ENCODE data around the gene GABRG3. TPM values are rescaled to one million over a fixed set of nuclear protein-coding genes. Genes with fewer than 3 reads are reported as not detected.

Gene GABRG3
- total and polyA plus RNA-seq, 7 donors, result not detected

- no peak overlapping the region for H3K27ac ChIP-seq
- ATAC-seq (no peak), DNase-seq (no peak)
- WGBS, 3 donors, result 89 to 93% (median 91%) methylated on average over 4 of the region's 4 CpGs
- no peaks in the 10 kb centered on the region for H3K36me3 ChIP-seq (ENCODE audit: insufficient read depth in 1 of 2, low read depth in 1 of 2)
- intact Hi-C loops (cut with DNase I), result no loop called here
- no peaks in the 10 kb centered on the region for H3K9me3 ChIP-seq
- H3K4me1 ChIP-seq, result no peaks in the 10 kb centered on the region
- TF ChIP-seq CTCF (IDR thresholded peaks at IDR 0.05), result no peak
- no peak overlapping the region for H3K4me3 ChIP-seq
- no peaks in the 10 kb centered on the region for H3K27me3 ChIP-seq (ENCODE audit: insufficient read depth in 3 of 3, low read length in 2 of 3)
These were observed 199.9 kb downstream of the GABRG3 start for GRCh38 chr15:27170851-27171250.

GRCh38 chr15:27172821-27173220, 201.8 kb downstream of the GABRG3 start:
- Histone ChIP-seq H3K4me3 (no peak overlapping the region), H3K9me3 (peaks cover 16% of the 10 kb centered on the region), H3K4me1 (no peaks in the 10 kb centered on the region), H3K27me3 (ENCODE audit: insufficient read depth in 3 of 3, low read length in 2 of 3) (peaks cover 0 to 2% (median 0%) of the 10 kb centered on the region in 3 donors), H3K36me3 (ENCODE audit: insufficient read depth in 1 of 2, low read depth in 1 of 2) (no peaks in the 10 kb centered on the region), H3K27ac (no peak overlapping the region)
- intact Hi-C loops (cut with DNase I), result no loop called here
- DNase-seq (no peak), ATAC-seq (no peak)
- 65 to 81% (median 75%) methylated on average over 5 of the region's 5 CpGs for WGBS, 3 donors
- no peak for TF ChIP-seq CTCF (IDR thresholded peaks at IDR 0.05)

GRCh38 chr15:27175472-27176153, 204.6 kb downstream of the GABRG3 start:
- H3K4me3 ChIP-seq, result no peak overlapping the region
- H3K27me3 ChIP-seq (ENCODE audit: insufficient read depth in 3 of 3, low read length in 2 of 3), result peaks cover 0 to 2% (median 0%) of the 10 kb centered on the region in 3 donors
- H3K9me3 ChIP-seq, result peaks cover 16% of the 10 kb centered on the region
- H3K4me1 ChIP-seq, result no peaks in the 10 kb centered on the region
- DNase-seq, result no peak
- no peaks in the 10 kb centered on the region for H3K36me3 ChIP-seq (ENCODE audit: insufficient read depth in 1 of 2, low read depth in 1 of 2)
- no peak for TF ChIP-seq CTCF (IDR thresholded peaks at IDR 0.05)
- no peak overlapping the region for H3K27ac ChIP-seq
- no peak for ATAC-seq
- WGBS, 3 donors, result 50 to 59% (median 50%) methylated on average over 2 of the region's 2 CpGs
- intact Hi-C loops (cut with DNase I), result no loop called here

GRCh38 chr15:27176785-27177406, 205.9 kb downstream of the GABRG3 start:
- no peak for TF ChIP-seq CTCF (IDR thresholded peaks at IDR 0.05)
- Histone ChIP-seq H3K36me3 (ENCODE audit: insufficient read depth in 1 of 2, low read depth in 1 of 2) (no peaks in the 10 kb centered on the region), H3K4me1 (no peaks in the 10 kb centered on the region), H3K4me3 (no peak overlapping the region), H3K9me3 (peaks cover 16% of the 10 kb centered on the region), H3K27ac (no peak overlapping the region), H3K27me3 (ENCODE audit: insufficient read depth in 3 of 3, low read length in 2 of 3) (peaks cover 0 to 2% (median 0%) of the 10 kb centered on the region in 3 donors)
- no peak for DNase-seq
- whole genome bisulfite sequencing, 3 donors, result 90 to 91% (median 90%) methylated on average over 4 of the region's 4 CpGs
- no peak for ATAC-seq
- intact Hi-C loops (cut with DNase I), result no loop called here

All from psoas muscle (tissue), 8 donors.